Hindlimb muscle (tissue), 1 donor: Measurements from ENCODE around the gene MKNK2. TPM values are rescaled to one million over a fixed set of nuclear protein-coding genes. Genes with fewer than 3 reads are reported as not detected.

ENCODE experiments used
- DNase-seq: peaks from one replicate; pipeline ENCODE4 v3.0.0-alpha.2; 2013
- polyA plus RNA-seq: library from polyadenylated mRNA; unstranded; fragments of 120-200 nt; gene quantifications from one replicate; pipeline ENCODE4 v1.2.1, GENCODE V29; 2013; ENCODE audit not compliant: insufficient read length

MKNK2 gene
- polyA plus RNA-seq, 1 donor = 116 TPM

GRCh38 chr19:2057484-2058469, 6.7 kb upstream of the MKNK2 start:
- no peak for DNase-seq

- DNase-seq = no peak
These were observed 5.8 kb upstream of the MKNK2 start for GRCh38 chr19:2056837-2057192.

GRCh38 chr19:2055931-2056836, 5.1 kb upstream of the MKNK2 start:
- DNase-seq = peak; percentile 87

GRCh38 chr19:2054763-2055162, 3.7 kb upstream of the MKNK2 start:
- DNase-seq = no peak

- no peak for DNase-seq
These were observed 2.8 kb upstream of the MKNK2 start for GRCh38 chr19:2053601-2054389.

- DNase-seq = no peak
These were observed 995 bp upstream of the MKNK2 start for GRCh38 chr19:2051773-2052704.

GRCh38 chr19:2050349-2050990, 574 bp downstream of the MKNK2 start:
- no peak for DNase-seq

GRCh38 chr19:2049741-2050348, 1.2 kb downstream of the MKNK2 start:
- DNase-seq = peak; percentile 73

- no peak for DNase-seq
These were observed 1.9 kb downstream of the MKNK2 start for GRCh38 chr19:2048959-2049740.

- no peak for DNase-seq
These were observed 2.7 kb downstream of the MKNK2 start for GRCh38 chr19:2048104-2048958.

GRCh38 chr19:2047449-2048103, 3.5 kb downstream of the MKNK2 start:
- no peak for DNase-seq

GRCh38 chr19:2047076-2047448, 4.0 kb downstream of the MKNK2 start:
- no peak for DNase-seq

GRCh38 chr19:2046046-2046907, 4.8 kb downstream of the MKNK2 start:
- DNase-seq = no peak

- DNase-seq = no peak
These were observed 5.5 kb downstream of the MKNK2 start for GRCh38 chr19:2045501-2046045.

GRCh38 chr19:2044709-2045500, 6.1 kb downstream of the MKNK2 start:
- DNase-seq = no peak
